K562 (cell line): ENCODE measurements around the gene SIRPD. TPM values are rescaled to one million over a fixed set of nuclear protein-coding genes. Genes with fewer than 3 reads are reported as not detected.

Source experiments
- ATAC-seq: fragments of 200-7000 bp; cut with Tn5 transposase; 3 replicates; pipeline ENCODE4 v1.9.1; 2020; ENCODE audit warnings: moderate library complexity
- BruUV-seq: library from RNA; stranded (reverse); fragments of 400-500 nt; replicated peaks from 2 replicates; lab custom pipeline; 2021; lab: Mats Ljungman, UMichigan
- CTCF ChIA-PET: fragments of 300-600 bp; formaldehyde crosslinking; extraction: SDS; loops from one replicate; lab custom pipeline; 2021; ENCODE audit warnings: low intra/inter-chr PET ratio; lab: Yijun Ruan, JAX
- POLR2A ChIA-PET: fragments of 300-600, 350-650 bp; sonication (Branson Sonifier 250); formaldehyde crosslinking; extraction: SDS; loops from one replicate; lab custom pipeline; 2021; ENCODE audit warnings: antibody characterized with exemption, inconsistent platforms; lab: Yijun Ruan, JAX
- DNase-seq, 4 experiments: peaks; one replicate each; pipeline versions ENCODE4 v3.0.0 to v3.0.0-alpha.2; 2011 to 2018; ENCODE audit warnings: low spot score in 3 of 4, mixed read lengths in 3 of 4; ENCODE audit errors: extremely low read depth in 1 of 4
- FAIRE-seq: peaks from 2 replicates; lab custom pipeline; 2011; peaks lifted over from hg19 to GRCh38; lab: Jason Lieb, UNC
- H2AFZ ChIP-seq: 2 replicates; pipeline ENCODE4 v1.6.0; 2011; ENCODE audit warnings: low read depth, low read length, control low read depth, inconsistent platforms
- H3K27ac ChIP-seq: fragments of 200-600 bp; 3 replicates; pipeline ENCODE4 v1.8.0; 2011; ENCODE audit warnings: low read depth, mild to moderate bottlenecking, control low read depth, inconsistent platforms, low read length, moderate library complexity, mixed read lengths; ENCODE audit errors: extremely low read depth
- H3K27me3 ChIP-seq, 2 experiments: fragments of 300-600 bp in 1 of 2; 2 replicates in 1 of 2; 3 replicates in 1 of 2; pipeline versions ENCODE4 v1.6.0 to v1.8.0; 2011; ENCODE audit warnings: inconsistent platforms in 2 of 2, low read length in 2 of 2, mild to moderate bottlenecking in 1 of 2, mixed read lengths in 1 of 2, moderate library complexity in 1 of 2; ENCODE audit not compliant: control insufficient read depth in 2 of 2, insufficient read depth in 2 of 2
- H3K36me3 ChIP-seq: fragments of 300-600 bp; 3 replicates; pipeline ENCODE4 v1.8.0; 2011; ENCODE audit warnings: mild to moderate bottlenecking, low read length, inconsistent platforms; ENCODE audit not compliant: control insufficient read depth, insufficient read depth
- H3K4me1 ChIP-seq, 2 experiments: fragments of 200-600 bp in 1 of 2; replicated peaks in 1 of 2; 2 replicates in 1 of 2; 3 replicates in 1 of 2; pipeline versions ENCODE4 v1.5.1 to v1.8.0; 2011; ENCODE audit warnings: inconsistent platforms in 2 of 2, low read length in 2 of 2, mild to moderate bottlenecking in 1 of 2, mixed read lengths in 1 of 2, moderate library complexity in 1 of 2; ENCODE audit not compliant: control insufficient read depth in 2 of 2, insufficient read depth in 2 of 2
- H3K4me2 ChIP-seq: 2 replicates; pipeline ENCODE4 v1.6.1; 2011; ENCODE audit warnings: low read length, control low read depth, inconsistent platforms, mixed read lengths; ENCODE audit not compliant: insufficient read depth
- H3K4me3 ChIP-seq: fragments of 200-600 bp; sonication (generic), shearing (Covaris generic); 2 replicates; pipeline ENCODE4 v1.5.1; 2016; ENCODE audit warnings: control low read depth, inconsistent platforms
- H3K79me2 ChIP-seq: fragments of 200-600 bp; 3 replicates; pipeline ENCODE4 v1.8.0; 2011; ENCODE audit warnings: low read length, inconsistent platforms; ENCODE audit not compliant: control insufficient read depth, insufficient read depth
- H3K9ac ChIP-seq, 2 experiments: 2 replicates each; pipeline versions ENCODE4 v1.6.0 to v1.6.1; 2011; ENCODE audit warnings: low read depth in 2 of 2, low read length in 2 of 2, control low read depth in 1 of 2, inconsistent platforms in 1 of 2, mild to moderate bottlenecking in 1 of 2, mixed read lengths in 1 of 2; ENCODE audit not compliant: insufficient read depth in 1 of 2
- H3K9me1 ChIP-seq: one replicate; pipeline ENCODE4 v1.6.0; 2011; ENCODE audit warnings: inconsistent platforms, mild to moderate bottlenecking, low read length, moderate library complexity; ENCODE audit not compliant: control insufficient read depth, insufficient read depth
- H3K9me3 ChIP-seq: replicated peaks from 2 replicates; pipeline ENCODE4 v1.5.1; 2011; ENCODE audit warnings: low read depth, low read length, inconsistent platforms; ENCODE audit not compliant: control insufficient read depth, insufficient read depth
- H4K20me1 ChIP-seq: replicated peaks from 2 replicates; pipeline ENCODE4 v1.6.1; 2011; ENCODE audit warnings: low read length, inconsistent platforms, mixed read lengths; ENCODE audit not compliant: control insufficient read depth, insufficient read depth
- CLOCK ChIP-seq: fragments of 250-450 bp; sonication (Bioruptor Pico); IDR thresholded peaks from 2 replicates; pipeline ENCODE4 v1.4.0; 2020; ENCODE audit warnings: mild to moderate bottlenecking, moderate library complexity, borderline replicate concordance
- KAT7 ChIP-seq: sonication (generic); formaldehyde crosslinking; IDR thresholded peaks from 2 replicates; pipeline ENCODE4 v1.8.0; 2022; ENCODE audit warnings: missing genetic modification reagents, mild to moderate bottlenecking, borderline replicate concordance
- SMARCA4 ChIP-seq: fragments of 450-650 bp; IDR thresholded peaks from 2 replicates; pipeline ENCODE4 v1.6.1; 2016
- ZNF511 ChIP-seq: sonication (generic); formaldehyde crosslinking; IDR thresholded peaks from 2 replicates; pipeline ENCODE4 v1.8.0; 2022; ENCODE audit warnings: mild to moderate bottlenecking, missing genetic modification reagents
- ZNF584 ChIP-seq: fragments of 200-800 bp; sonication (Bioruptor generic); IDR thresholded peaks from 2 replicates; pipeline ENCODE4 v1.6.1; 2016; ENCODE audit warnings: low read depth, mild to moderate bottlenecking, missing genetic modification characterization, missing compliant biosample characterization
- whole genome bisulfite sequencing: fragments of 100-300 bp; shearing (Covaris generic); methylation state at CpG from one replicate; pipeline ENCODE4 v1.1.6; 2016; ENCODE audit warnings: low coverage, mixed read lengths; ENCODE audit not compliant: insufficient coverage; ENCODE audit errors: missing lambda C conversion rate; 5-methylcytosine and 5-hydroxymethylcytosine counted together
- in situ Hi-C: fragments of 300-500 bp; cut with MboI; formaldehyde crosslinking; loops from 4 replicates; pipeline ENCODE4 v1.15.0; 2018; ENCODE audit warnings: inconsistent platforms, mixed read lengths
- intact Hi-C: fragments of 100-400 bp; cut with micrococcal nuclease; formaldehyde crosslinking; loops from 2 replicates; pipeline ENCODE4 v1.14.2; 2022
- polyA plus RNA-seq, 8 experiments: library from polyadenylated mRNA; depleted of rRNA in 4 of 8; stranded (reverse) in 5 of 8; unstranded in 3 of 8; fragments of >200 nt; fragmentation: Nextera tagmentation in 2 of 8; fragmentation: Illumina TruSeq in 1 of 8; extraction: Ambion mirVana in 2 of 8; extraction: Trizol in 1 of 8; gene quantifications; 2 replicates each; pipeline versions ENCODE4 v1.2.1 to v1.2.3, GENCODE V29; 2011 to 2014; ENCODE audit warnings: inconsistent platforms in 1 of 8, missing spikeins in 1 of 8
- total RNA-seq, 7 experiments: library from RNA; depleted of rRNA in 6 of 7; stranded (reverse); fragments of >200 nt in 6 of 7; fragmentation: Illumina TruSeq in 2 of 7; extraction: Trizol in 2 of 7; gene quantifications; 2 replicates each; pipeline versions ENCODE4 v1.2.1 to v1.2.3, GENCODE V29; 2011 to 2021; ENCODE audit warnings: low replicate concordance in 1 of 7

Gene SIRPD
- total and polyA plus RNA-seq, 9 of the 15 experiments (the other 6 are each of a cell fraction or from before 2014, with no cell fraction given) = not detected

- ChIA-PET POLR2A (interaction anchor here (0.7 kb wide), 1 partner anchor 13 kb away, joined by 3 read pairs; no protein-coding TSS in a partner anchor), CTCF (no interaction called here)
- WGBS = 0% methylated on average over 2 of the region's 2 CpGs
- no peak for ATAC-seq
- Histone ChIP-seq H3K36me3 (no peaks in the 10 kb centered on the region), H3K9me3 (no peaks in the 10 kb centered on the region), H2AFZ (no peak overlapping the region), H3K27me3 (peaks cover 0 to 11% of the 10 kb centered on the region in 2 experiments; a peak in 2 of 5 replicates), H3K4me3 (no peak overlapping the region), H3K4me2 (no peak overlapping the region), H3K9me1 (no peaks in the 10 kb centered on the region), H3K27ac (no peak overlapping the region), H3K4me1 (no peaks in the 10 kb centered on the region), H3K9ac (no peak overlapping the region), H3K79me2 (no peaks in the 10 kb centered on the region), H4K20me1 (no peaks in the 10 kb centered on the region)
- intact Hi-C loops = no loop called here
- no TSS peak for BruUV-seq
- in situ Hi-C loops = no loop called here
- no peak for FAIRE-seq
- TF ChIP-seq ZNF511 (CRISPR knock-in tag) (no peak), SMARCA4 (no peak), KAT7 (CRISPR knock-in tag) (no peak), ZNF584 (CRISPR knock-in tag) (no peak), CLOCK (no peak)
- no peak for DNase-seq
Observed at GRCh38 chr20:1491860-1492642, 65.5 kb downstream of the SIRPD start.
